WTC11 (cell line): ENCODE measurements around the gene IGFBP5. TPM values are rescaled to one million over a fixed set of nuclear protein-coding genes. Genes with fewer than 3 reads are reported as not detected.

Experiments
- ATAC-seq: fragments of 200-7000 bp; cut with Tn5 transposase; 2 replicates; pipeline ENCODE4 v1.10.0; 2021; ENCODE audit warnings: mild to moderate bottlenecking, moderate library complexity
- CTCF ChIA-PET: fragments of 300-600 bp; sonication (Branson Sonifier 250); formaldehyde crosslinking; loops from one replicate; lab custom pipeline; 2021; ENCODE audit warnings: antibody characterized with exemption; lab: Charles Lee
- POLR2A ChIA-PET: fragments of 350-600 bp; sonication (Branson Sonifier 250); formaldehyde crosslinking; loops from one replicate; lab custom pipeline; 2021; ENCODE audit warnings: antibody characterized with exemption; lab: Charles Lee
- DNase-seq: peaks from one replicate; pipeline ENCODE4 v3.0.0; 2021; ENCODE audit warnings: low spot score
- H3K27ac Mint-ChIP-seq: 2 replicates; pipeline ENCODE4 v1.8.0; 2021; ENCODE audit warnings: mixed read lengths
- H3K27me3 Mint-ChIP-seq: 2 replicates; pipeline ENCODE4 v1.8.0; 2021; ENCODE audit warnings: low read depth, mild to moderate bottlenecking, moderate library complexity, mixed read lengths
- H3K36me3 Mint-ChIP-seq: 2 replicates; pipeline ENCODE4 v1.8.0; 2021; ENCODE audit warnings: mixed read lengths
- H3K4me1 Mint-ChIP-seq: 2 replicates; pipeline ENCODE4 v1.8.0; 2022; ENCODE audit warnings: mixed read lengths
- H3K4me3 Mint-ChIP-seq: 2 replicates; pipeline ENCODE4 v1.8.0; 2021; ENCODE audit warnings: mild to moderate bottlenecking, moderate library complexity, mixed read lengths
- H3K9me3 Mint-ChIP-seq: 2 replicates; pipeline ENCODE4 v1.8.0; 2021; ENCODE audit warnings: mixed read lengths
- ETV6 ChIP-seq: sonication (generic); formaldehyde crosslinking; IDR thresholded peaks from 2 replicates; pipeline ENCODE4 v1.8.1; 2022; ENCODE audit warnings: mild to moderate bottlenecking, missing genetic modification reagents
- GRHL2 ChIP-seq: fragments of 250-450 bp; sonication (Bioruptor Pico); IDR thresholded peaks from 2 replicates; pipeline ENCODE4 v1.8.0; 2022; ENCODE audit warnings: mild to moderate bottlenecking, moderate library complexity; ENCODE audit not compliant: insufficient replicate concordance, severe bottlenecking
- GTF2I ChIP-seq: fragments of 250-450 bp; sonication (Bioruptor Pico); conservative IDR thresholded peaks from 2 replicates; pipeline ENCODE4 v1.4.0; 2021; ENCODE audit warnings: mild to moderate bottlenecking
- JUN ChIP-seq: sonication (generic); formaldehyde crosslinking; IDR thresholded peaks from 2 replicates; pipeline ENCODE4 v1.8.0; 2023; ENCODE audit warnings: mild to moderate bottlenecking, missing genetic modification reagents
- KAT7 ChIP-seq: sonication (generic); formaldehyde crosslinking; IDR thresholded peaks from 2 replicates; pipeline ENCODE4 v1.8.1; 2023; ENCODE audit warnings: missing genetic modification reagents, mild to moderate bottlenecking, borderline replicate concordance
- OVOL2 ChIP-seq: fragments of 250-450 bp; sonication (Bioruptor Pico); IDR thresholded peaks from 2 replicates; pipeline ENCODE4 v1.9.0; 2021; ENCODE audit warnings: mild to moderate bottlenecking, borderline replicate concordance
- SMAD3 ChIP-seq: sonication (generic); formaldehyde crosslinking; IDR thresholded peaks from 2 replicates; pipeline ENCODE4 v1.8.0; 2022; ENCODE audit warnings: missing genetic modification reagents, mild to moderate bottlenecking, borderline replicate concordance
- ZNF121 ChIP-seq: sonication (generic); formaldehyde crosslinking; IDR thresholded peaks from 2 replicates; pipeline ENCODE4 v1.8.0; 2023; ENCODE audit warnings: missing genetic modification reagents
- ZNF138 ChIP-seq: sonication (generic); formaldehyde crosslinking; conservative IDR thresholded peaks from 2 replicates; pipeline ENCODE4 v1.8.1; 2022; ENCODE audit warnings: mild to moderate bottlenecking, moderate library complexity, missing genetic modification reagents
- ZNF232 ChIP-seq: sonication (generic); formaldehyde crosslinking; IDR thresholded peaks from 2 replicates; pipeline ENCODE4 v1.8.0; 2022; ENCODE audit warnings: mild to moderate bottlenecking, missing genetic modification reagents
- ZNF416 ChIP-seq: fragments of 250-450 bp; sonication (Bioruptor Pico); IDR thresholded peaks from 2 replicates; pipeline ENCODE4 v1.9.0; 2021; ENCODE audit warnings: mild to moderate bottlenecking, inconsistent platforms
- ZNF423 ChIP-seq: fragments of 250-450 bp; sonication (Bioruptor Pico); IDR thresholded peaks from 2 replicates; pipeline ENCODE4 v2.1.2; 2022; ENCODE audit warnings: mild to moderate bottlenecking, moderate library complexity
- ZNF671 ChIP-seq: fragments of 250-450 bp; sonication (Bioruptor Pico); IDR thresholded peaks from 2 replicates; pipeline ENCODE4 v1.8.0; 2021; ENCODE audit warnings: mild to moderate bottlenecking
- total RNA-seq: library from RNA; stranded (reverse); gene quantifications from 3 replicates; pipeline ENCODE4 v1.2.3, GENCODE V29; 2021
- TF ChIP-seq, protein P1 (sequence below): sonication (generic); formaldehyde crosslinking; IDR thresholded peaks from 2 replicates; pipeline ENCODE4 v1.8.0; 2022; ENCODE audit warnings: missing genetic modification reagents
- TF ChIP-seq, protein P2 (sequence below): fragments of 250-450 bp; sonication (Bioruptor Pico); IDR thresholded peaks from 2 replicates; pipeline ENCODE4 v2.1.2; 2022; ENCODE audit warnings: mild to moderate bottlenecking, moderate library complexity
- TF ChIP-seq, protein P3 (sequence below): sonication (generic); formaldehyde crosslinking; IDR thresholded peaks from 2 replicates; pipeline ENCODE4 v1.8.1; 2023; ENCODE audit warnings: mild to moderate bottlenecking, missing genetic modification reagents
- TF ChIP-seq, protein P4 (sequence below): fragments of 200-600 bp; IDR thresholded peaks from 2 replicates; pipeline ENCODE4 v1.8.0; 2022; ENCODE audit warnings: antibody characterized with exemption

The IGFBP5 gene
- total RNA-seq, 1 experiment from 2014 or later = 5.3 TPM

DNA sequence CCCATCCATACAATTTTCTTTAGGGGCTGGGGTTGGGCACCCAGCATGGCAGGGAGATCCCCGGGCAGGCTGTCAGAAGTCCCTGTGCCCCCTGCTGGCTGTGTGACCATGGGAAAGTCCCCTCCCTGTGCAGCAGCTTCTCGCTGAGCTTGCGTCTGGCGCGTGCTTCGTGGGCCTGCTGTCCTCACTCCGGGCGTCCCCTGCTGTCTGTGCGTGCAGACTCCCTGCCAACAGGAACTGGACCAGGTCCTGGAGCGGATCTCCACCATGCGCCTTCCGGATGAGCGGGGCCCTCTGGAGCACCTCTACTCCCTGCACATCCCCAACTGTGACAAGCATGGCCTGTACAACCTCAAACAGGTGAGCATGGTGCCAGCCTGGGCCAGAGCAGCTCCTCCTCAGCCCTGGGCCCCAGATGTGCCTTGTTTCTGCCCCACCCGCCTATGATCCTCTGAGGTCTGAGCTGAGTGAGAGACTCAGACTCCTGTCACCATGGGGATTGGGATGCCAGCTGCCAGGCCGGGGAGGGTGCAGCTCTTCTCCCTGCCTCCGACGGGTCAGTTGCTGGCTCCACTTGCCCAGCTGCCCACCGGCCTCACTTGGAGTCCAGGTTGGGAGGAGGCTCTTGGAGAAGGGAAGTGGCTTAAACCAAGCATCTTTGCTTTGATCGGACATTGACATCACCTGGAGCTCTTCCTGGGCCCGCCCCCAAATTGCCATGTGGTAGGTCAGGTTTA lies 33.5 kb downstream of the IGFBP5 start:
- Mint-ChIP-seq H3K4me3 (no peak overlapping the region), H3K27ac (0 out of 2 replicates have a peak overlapping the region, but pooled peaks have one; percentile 23), H3K27me3 (no peaks in the 10 kb centered on the region), H3K36me3 (peaks cover 56% of the 10 kb centered on the region), H3K9me3 (no peaks in the 10 kb centered on the region), H3K4me1 (peaks cover 60% of the 10 kb centered on the region)
- DNase-seq = no peak
- POLR2A ChIA-PET = interaction anchor here (0.8 to 1.3 kb wide), 2 partner anchors 9 to 153 kb away, joined by 3 to 5 read pairs; no protein-coding TSS in a partner anchor
- CTCF ChIA-PET = interaction anchor here (1.3 to 9.4 kb wide), 2 partner anchors 8 to 143 kb away, joined by 4 to 244 read pairs; no protein-coding TSS in a partner anchor
- ATAC-seq = no peak
- TF ChIP-seq GRHL2 (CRISPR knock-in tag) (no peak), OVOL2 (CRISPR knock-in tag) (no peak), JUN (CRISPR knock-in tag) (no peak), ZNF121 (no peak), GTF2I (CRISPR knock-in tag) (no peak), ZNF416 (CRISPR knock-in tag) (no peak), ZNF232 (CRISPR knock-in tag) (no peak)
- TF ChIP-seq, protein P1, sequence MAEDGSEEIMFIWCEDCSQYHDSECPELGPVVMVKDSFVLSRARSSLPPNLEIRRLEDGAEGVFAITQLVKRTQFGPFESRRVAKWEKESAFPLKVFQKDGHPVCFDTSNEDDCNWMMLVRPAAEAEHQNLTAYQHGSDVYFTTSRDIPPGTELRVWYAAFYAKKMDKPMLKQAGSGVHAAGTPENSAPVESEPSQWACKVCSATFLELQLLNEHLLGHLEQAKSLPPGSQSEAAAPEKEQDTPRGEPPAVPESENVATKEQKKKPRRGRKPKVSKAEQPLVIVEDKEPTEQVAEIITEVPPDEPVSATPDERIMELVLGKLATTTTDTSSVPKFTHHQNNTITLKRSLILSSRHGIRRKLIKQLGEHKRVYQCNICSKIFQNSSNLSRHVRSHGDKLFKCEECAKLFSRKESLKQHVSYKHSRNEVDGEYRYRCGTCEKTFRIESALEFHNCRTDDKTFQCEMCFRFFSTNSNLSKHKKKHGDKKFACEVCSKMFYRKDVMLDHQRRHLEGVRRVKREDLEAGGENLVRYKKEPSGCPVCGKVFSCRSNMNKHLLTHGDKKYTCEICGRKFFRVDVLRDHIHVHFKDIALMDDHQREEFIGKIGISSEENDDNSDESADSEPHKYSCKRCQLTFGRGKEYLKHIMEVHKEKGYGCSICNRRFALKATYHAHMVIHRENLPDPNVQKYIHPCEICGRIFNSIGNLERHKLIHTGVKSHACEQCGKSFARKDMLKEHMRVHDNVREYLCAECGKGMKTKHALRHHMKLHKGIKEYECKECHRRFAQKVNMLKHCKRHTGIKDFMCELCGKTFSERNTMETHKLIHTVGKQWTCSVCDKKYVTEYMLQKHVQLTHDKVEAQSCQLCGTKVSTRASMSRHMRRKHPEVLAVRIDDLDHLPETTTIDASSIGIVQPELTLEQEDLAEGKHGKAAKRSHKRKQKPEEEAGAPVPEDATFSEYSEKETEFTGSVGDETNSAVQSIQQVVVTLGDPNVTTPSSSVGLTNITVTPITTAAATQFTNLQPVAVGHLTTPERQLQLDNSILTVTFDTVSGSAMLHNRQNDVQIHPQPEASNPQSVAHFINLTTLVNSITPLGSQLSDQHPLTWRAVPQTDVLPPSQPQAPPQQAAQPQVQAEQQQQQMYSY (CRISPR knock-in tag) = no peak
- TF ChIP-seq, protein P2, sequence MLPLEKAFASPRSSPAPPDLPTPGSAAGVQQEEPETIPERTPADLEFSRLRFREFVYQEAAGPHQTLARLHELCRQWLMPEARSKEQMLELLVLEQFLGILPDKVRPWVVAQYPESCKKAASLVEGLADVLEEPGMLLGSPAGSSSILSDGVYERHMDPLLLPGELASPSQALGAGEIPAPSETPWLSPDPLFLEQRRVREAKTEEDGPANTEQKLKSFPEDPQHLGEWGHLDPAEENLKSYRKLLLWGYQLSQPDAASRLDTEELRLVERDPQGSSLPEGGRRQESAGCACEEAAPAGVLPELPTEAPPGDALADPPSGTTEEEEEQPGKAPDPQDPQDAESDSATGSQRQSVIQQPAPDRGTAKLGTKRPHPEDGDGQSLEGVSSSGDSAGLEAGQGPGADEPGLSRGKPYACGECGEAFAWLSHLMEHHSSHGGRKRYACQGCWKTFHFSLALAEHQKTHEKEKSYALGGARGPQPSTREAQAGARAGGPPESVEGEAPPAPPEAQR (CRISPR knock-in tag) = no peak
- TF ChIP-seq, protein P3, sequence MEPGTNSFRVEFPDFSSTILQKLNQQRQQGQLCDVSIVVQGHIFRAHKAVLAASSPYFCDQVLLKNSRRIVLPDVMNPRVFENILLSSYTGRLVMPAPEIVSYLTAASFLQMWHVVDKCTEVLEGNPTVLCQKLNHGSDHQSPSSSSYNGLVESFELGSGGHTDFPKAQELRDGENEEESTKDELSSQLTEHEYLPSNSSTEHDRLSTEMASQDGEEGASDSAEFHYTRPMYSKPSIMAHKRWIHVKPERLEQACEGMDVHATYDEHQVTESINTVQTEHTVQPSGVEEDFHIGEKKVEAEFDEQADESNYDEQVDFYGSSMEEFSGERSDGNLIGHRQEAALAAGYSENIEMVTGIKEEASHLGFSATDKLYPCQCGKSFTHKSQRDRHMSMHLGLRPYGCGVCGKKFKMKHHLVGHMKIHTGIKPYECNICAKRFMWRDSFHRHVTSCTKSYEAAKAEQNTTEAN (CRISPR knock-in tag) = no peak
- TF ChIP-seq, protein P4, sequence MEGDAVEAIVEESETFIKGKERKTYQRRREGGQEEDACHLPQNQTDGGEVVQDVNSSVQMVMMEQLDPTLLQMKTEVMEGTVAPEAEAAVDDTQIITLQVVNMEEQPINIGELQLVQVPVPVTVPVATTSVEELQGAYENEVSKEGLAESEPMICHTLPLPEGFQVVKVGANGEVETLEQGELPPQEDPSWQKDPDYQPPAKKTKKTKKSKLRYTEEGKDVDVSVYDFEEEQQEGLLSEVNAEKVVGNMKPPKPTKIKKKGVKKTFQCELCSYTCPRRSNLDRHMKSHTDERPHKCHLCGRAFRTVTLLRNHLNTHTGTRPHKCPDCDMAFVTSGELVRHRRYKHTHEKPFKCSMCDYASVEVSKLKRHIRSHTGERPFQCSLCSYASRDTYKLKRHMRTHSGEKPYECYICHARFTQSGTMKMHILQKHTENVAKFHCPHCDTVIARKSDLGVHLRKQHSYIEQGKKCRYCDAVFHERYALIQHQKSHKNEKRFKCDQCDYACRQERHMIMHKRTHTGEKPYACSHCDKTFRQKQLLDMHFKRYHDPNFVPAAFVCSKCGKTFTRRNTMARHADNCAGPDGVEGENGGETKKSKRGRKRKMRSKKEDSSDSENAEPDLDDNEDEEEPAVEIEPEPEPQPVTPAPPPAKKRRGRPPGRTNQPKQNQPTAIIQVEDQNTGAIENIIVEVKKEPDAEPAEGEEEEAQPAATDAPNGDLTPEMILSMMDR = no peak

DNA sequence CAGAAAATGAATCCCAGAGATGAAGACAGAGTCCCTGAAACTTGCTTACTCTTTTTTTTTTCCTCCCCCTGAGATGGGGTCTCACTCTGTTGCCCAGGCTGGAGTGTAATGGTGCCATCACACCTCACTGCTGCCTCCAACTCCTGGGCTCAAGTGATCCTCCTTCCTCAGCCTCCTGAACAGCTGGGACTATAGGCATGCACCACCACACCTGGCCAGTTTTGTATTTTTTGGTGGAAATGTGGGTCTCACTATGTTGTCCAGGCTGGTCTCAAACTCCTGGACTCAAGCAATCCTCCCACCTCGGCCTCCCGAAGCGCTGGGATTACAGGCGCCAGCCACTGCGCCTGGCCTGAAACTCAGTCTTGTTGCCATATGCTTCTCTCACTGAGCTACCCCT lies 34.3 kb downstream of the IGFBP5 start:
- no peak for TF ChIP-seq ZNF671
- peak; percentile 98 for TF ChIP-seq ZNF121
- H3K4me3 Mint-ChIP-seq = no peak overlapping the region
- no peak for DNase-seq
- peaks cover 63% of the 10 kb centered on the region for H3K36me3 Mint-ChIP-seq
- peaks cover 61% of the 10 kb centered on the region for H3K4me1 Mint-ChIP-seq
- ChIA-PET POLR2A (interaction anchor here (0.8 to 1.3 kb wide), 2 partner anchors 8 to 152 kb away, joined by 3 to 5 read pairs; no protein-coding TSS in a partner anchor), CTCF (interaction anchor here (2.7 to 9.4 kb wide), 2 partner anchors 141 to 143 kb away, joined by 13 to 244 read pairs; no protein-coding TSS in a partner anchor)
- no peak for ATAC-seq
- H3K9me3 Mint-ChIP-seq = no peaks in the 10 kb centered on the region
- no peaks in the 10 kb centered on the region for H3K27me3 Mint-ChIP-seq
- no peak overlapping the region for H3K27ac Mint-ChIP-seq

DNA sequence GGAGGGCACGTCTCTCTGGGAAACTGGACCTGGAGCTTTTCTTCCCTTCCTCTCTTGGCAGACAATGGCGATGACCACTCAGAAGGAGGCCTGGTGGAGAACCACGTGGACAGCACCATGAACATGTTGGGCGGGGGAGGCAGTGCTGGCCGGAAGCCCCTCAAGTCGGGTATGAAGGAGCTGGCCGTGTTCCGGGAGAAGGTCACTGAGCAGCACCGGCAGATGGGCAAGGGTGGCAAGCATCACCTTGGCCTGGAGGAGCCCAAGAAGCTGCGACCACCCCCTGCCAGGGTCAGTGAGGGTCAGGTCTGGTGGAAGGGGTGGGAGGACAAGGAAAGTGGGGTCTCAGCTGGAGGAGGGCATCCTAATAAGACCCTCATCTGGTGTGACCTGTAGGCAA lies 34.9 kb downstream of the IGFBP5 start:
- ChIA-PET CTCF (interaction anchor here (2.7 kb wide), 1 partner anchor 141 kb away, joined by 13 read pairs; no protein-coding TSS in a partner anchor), POLR2A (no interaction called here)
- Mint-ChIP-seq H3K27ac (peak overlapping the region; percentile 87), H3K9me3 (no peaks in the 10 kb centered on the region), H3K4me3 (no peak overlapping the region), H3K36me3 (peaks cover 65% of the 10 kb centered on the region), H3K4me1 (peaks cover 58% of the 10 kb centered on the region), H3K27me3 (no peaks in the 10 kb centered on the region)
- DNase-seq (no peak), ATAC-seq (no peak)
- TF ChIP-seq ZNF423 (CRISPR knock-in tag) (no peak), ZNF138 (no peak), ETV6 (CRISPR knock-in tag) (no peak), KAT7 (no peak), SMAD3 (CRISPR knock-in tag) (no peak)
